NCI-H2081 treated with DMSO at 0.1 percent for 48 hours (cell line): ENCODE data around the gene ZNF346.

Experiments
- DNase-seq: peaks from one replicate; lab custom pipeline; 2025; lab: John Stamatoyannopoulos, UW

Gene ZNF346

GRCh38 chr5:177095088-177095669 lies 72.7 kb downstream of the ZNF346 start:
- DNase-seq: no peak

GRCh38 chr5:177096162-177097015 lies 73.9 kb downstream of the ZNF346 start:
- DNase-seq: no peak

- no peak for DNase-seq
Measured at GRCh38 chr5:177097016-177097985, 74.8 kb downstream of the ZNF346 start.

GRCh38 chr5:177098120-177098469 lies 75.6 kb downstream of the ZNF346 start:
- DNase-seq: no peak

- no peak for DNase-seq
Measured at GRCh38 chr5:177098470-177099141, 76.1 kb downstream of the ZNF346 start.

- no peak for DNase-seq
Measured at GRCh38 chr5:177099422-177100093, 77.1 kb downstream of the ZNF346 start.

GRCh38 chr5:177100714-177101121 lies 78.2 kb downstream of the ZNF346 start:
- no peak for DNase-seq

GRCh38 chr5:177103523-177104253 lies 81.2 kb downstream of the ZNF346 start:
- DNase-seq: no peak

GRCh38 chr5:177105691-177106476 lies 83.4 kb downstream of the ZNF346 start:
- no peak for DNase-seq

GRCh38 chr5:177107159-177107558 lies 84.7 kb downstream of the ZNF346 start:
- no peak for DNase-seq

- DNase-seq: no peak
Measured at GRCh38 chr5:177109810-177110209, 87.3 kb downstream of the ZNF346 start.

- no peak for DNase-seq
Measured at GRCh38 chr5:177111720-177112394, 89.4 kb downstream of the ZNF346 start.

GRCh38 chr5:177112589-177113220 lies 90.2 kb downstream of the ZNF346 start:
- no peak for DNase-seq

- no peak for DNase-seq
Measured at GRCh38 chr5:177113566-177114424, 91.3 kb downstream of the ZNF346 start.

- DNase-seq: no peak
Measured at GRCh38 chr5:177116631-177117373, 94.3 kb downstream of the ZNF346 start.

GRCh38 chr5:177117441-177118045 lies 95.0 kb downstream of the ZNF346 start:
- no peak for DNase-seq

GRCh38 chr5:177122566-177122965 lies 100.1 kb downstream of the ZNF346 start:
- DNase-seq: no peak
